Mammary microvascular endothelial cell (primary cell): ENCODE measurements around the gene THBS4. TPM values are rescaled to one million over a fixed set of nuclear protein-coding genes. Genes with fewer than 3 reads are reported as not detected.

Experiments
- total RNA-seq: library from RNA; depleted of rRNA; stranded (reverse); fragments of >200 nt; gene quantifications from 2 replicates; pipeline ENCODE4 v1.2.3, GENCODE V29; 2015

The THBS4 gene
- total RNA-seq = not detected in 2 replicates

GRCh38 chr5:80034962-80035821 is at the start of gene THBS4:
Gene THBS4, plus strand, starts transcription at chr5:80035348. Its CDS starts 190 bp downstream, at chr5:80035538.

GRCh38 chr5:79990598-79991507 is 44.3 kb upstream of the THBS4 start, which contains the start of gene MTX3:
Gene MTX3, minus strand, starts transcription at chr5:79991262. Its CDS starts 24 bp downstream, at chr5:79991238.

Other genes starting within 250 kb of the THBS4 start
- 3.1 and 5.4 TPM in 2 replicates for gene MTX3, start 44.1 kb upstream of the THBS4 start, total RNA-seq
- 3.9 and 5.0 TPM in 2 replicates for gene SERINC5, start 220.7 kb downstream of the THBS4 start, total RNA-seq